HG03135 (cell line): Measurements from ENCODE around the gene HEXIM1.
"Not testable (repeated sequence)": the region's sequence is repeated elsewhere in the genome, so short reads cannot be mapped to it uniquely, and the experiment has no call there.

Experiments
- ATAC-seq: cut with Tn5 transposase; IDR thresholded peaks from one replicate; pipeline ENCODE4 v1.9.1; 2021; ENCODE audit warnings: mild to moderate bottlenecking, moderate library complexity; ENCODE audit not compliant: unreplicated experiment

The HEXIM1 gene

DNA sequence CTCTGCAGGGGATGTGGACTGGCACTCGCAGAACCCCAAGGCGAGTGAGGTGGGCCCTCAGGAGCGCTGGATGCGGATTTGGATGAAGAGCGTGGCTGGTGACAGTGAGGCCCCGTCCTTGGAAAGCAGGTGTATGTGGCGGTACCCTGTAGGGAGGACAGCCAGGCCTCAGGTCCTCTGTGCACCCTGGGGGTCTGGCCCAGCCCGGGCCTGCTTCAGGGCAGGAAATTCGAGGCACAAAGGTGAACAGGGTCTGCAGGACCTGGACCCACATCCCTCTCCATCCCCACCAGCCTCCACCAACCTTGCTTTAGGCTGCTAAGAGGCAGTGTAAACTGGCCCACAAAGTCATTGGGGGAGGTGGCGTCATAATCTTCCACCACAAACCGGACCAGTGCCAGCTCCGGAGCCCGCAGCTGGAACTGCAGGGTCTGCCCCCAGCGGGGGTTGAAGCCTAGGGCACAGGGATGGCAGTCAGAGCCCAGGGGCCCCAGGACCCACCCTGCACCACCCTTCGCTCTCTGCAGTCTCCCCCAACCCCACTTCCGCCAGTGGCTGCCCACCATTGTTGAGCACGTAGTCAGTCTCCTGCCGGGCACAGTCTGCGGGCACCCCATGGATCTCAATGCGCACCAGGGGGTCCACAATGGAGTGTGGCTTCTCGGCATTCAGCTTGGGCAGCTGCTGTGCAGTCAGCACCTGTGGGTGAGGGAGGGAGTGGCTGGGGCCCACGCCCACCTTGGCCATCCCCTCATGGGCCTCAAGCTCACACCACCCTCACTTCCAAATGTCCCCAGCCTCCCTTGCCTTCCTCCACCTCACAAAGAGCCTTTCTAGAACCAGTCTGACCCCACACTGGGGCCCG lies 35.5 kb upstream of the HEXIM1 start:
- ATAC-seq = no peak

DNA sequence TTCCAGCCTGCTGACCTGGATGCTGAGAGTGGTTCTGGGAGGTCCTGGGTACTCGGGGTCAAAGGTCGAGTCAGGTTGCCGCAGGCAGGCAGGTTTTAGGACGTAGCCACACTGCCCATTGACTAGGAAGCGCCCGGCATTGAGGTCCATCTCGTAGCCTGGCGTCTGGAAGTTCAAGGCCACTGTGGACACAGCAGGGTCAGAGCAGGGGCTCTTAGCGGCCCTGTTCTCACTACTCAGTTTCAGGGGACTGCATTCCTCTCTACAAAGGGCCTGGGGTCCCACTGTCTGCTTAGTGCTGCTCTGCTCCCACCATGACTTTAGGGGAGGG lies 34.9 kb upstream of the HEXIM1 start:
- ATAC-seq = no peak

- no peak for ATAC-seq
Measured at GRCh38 chr17:45114117-45114932, 34.0 kb upstream of the HEXIM1 start.

GRCh38 chr17:45115015-45115625 lies 33.2 kb upstream of the HEXIM1 start:
- ATAC-seq = no peak

DNA sequence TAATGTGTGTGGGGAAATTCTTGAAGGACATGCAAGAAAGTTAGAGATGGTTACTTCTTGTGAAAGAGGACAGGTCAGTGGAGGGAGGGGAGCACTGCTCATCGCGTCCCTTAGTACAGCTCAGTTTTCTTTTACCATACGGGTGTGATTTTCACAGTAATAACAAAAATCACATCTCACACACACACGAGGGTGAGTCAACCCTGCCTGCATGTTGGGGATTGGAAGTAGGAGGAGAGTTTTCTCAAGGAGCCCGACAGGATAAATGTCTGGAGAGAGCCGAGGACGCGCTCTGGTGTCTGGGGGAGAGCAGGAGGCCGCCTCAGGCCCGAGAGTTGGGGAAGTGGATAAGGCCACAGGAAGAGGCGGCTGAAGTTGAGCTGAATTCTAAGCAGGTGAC lies 32.4 kb upstream of the HEXIM1 start:
- ATAC-seq = no peak

GRCh38 chr17:45116434-45117016 lies 31.8 kb upstream of the HEXIM1 start:
- no peak for ATAC-seq

DNA sequence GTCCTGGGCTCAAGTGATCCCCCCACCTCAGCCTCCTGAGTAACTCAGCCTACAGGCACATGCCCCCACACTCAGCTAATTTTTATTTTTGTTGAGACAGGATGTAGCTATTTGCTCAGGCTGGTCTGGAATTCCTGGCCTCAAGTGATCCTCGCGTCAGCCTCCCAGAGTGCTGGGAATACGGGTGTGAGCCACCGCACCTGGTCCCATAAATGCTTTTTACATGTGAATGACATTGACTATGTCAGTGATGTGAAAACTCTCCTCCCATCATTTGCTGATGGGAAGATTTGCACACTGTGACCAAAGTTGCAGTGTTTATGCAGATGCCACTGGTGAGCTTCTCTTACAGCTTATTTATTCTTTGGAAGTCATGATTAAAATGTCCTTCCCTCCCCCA lies 30.9 kb upstream of the HEXIM1 start:
- no peak for ATAC-seq

GRCh38 chr17:45117848-45118646 lies 30.2 kb upstream of the HEXIM1 start:
- no peak for ATAC-seq

DNA sequence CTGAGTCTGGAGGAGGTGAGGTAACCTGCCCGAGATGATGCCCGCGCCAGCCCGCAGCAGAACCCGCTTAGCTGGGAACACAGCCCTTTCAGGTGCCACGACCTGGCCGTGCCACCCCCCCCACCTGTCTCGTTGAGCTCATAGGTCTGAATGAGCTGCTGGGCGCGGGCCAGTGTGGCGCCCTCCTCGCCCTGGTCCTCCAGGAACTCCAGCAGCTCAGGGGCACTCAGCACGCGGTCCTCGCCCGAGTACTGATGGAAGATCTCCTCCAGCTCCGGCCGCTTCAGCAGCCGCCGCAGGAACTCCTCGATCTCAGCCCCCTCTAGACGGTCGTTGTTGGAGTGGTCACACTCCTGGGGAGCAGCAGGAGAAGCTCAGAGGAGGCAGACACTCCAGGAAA lies 29.6 kb upstream of the HEXIM1 start:
- ATAC-seq = no peak

DNA sequence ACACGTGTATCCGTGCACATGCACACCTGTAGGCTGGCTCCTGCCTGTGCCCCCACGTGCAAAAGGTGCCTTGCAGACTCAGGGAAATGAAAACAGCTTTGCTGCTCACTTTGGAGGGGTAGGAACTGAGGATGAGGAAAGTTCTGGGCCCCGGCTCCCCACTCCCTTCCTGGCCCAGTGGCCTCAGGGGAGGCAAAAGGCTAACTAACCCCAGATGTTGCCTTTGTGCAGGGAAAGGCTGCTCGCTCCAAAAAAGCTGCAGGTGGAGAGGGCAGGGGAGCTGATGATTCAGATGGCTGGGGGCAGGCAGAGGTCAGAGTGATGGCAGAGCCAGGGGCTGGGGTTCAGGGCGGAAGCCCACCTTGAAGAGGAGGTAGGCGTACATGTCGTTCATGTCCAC lies 28.3 kb upstream of the HEXIM1 start:
- ATAC-seq = no peak

- no peak for ATAC-seq
Measured at GRCh38 chr17:45120558-45120957, 27.7 kb upstream of the HEXIM1 start.

DNA sequence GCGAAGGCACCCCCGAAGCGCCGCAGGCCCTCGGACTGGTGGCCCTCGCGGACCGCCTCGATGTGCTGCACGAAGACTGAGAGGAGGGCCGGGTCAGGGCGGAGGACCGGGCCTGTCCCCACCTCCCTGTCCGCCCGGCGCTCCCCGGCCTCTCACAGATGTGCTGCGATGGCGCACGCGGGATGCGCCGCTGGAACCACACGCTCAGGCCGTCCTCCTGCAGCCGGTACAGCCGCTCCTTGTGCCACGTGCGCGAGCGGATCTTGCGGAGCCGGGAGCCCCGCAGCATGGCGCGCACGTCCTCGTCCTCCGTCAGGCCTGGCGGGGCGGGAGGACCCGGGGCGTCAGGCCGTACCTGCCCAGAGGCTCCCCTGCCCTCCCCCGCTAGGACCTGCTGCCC lies 27.2 kb upstream of the HEXIM1 start:
- no peak for ATAC-seq

DNA sequence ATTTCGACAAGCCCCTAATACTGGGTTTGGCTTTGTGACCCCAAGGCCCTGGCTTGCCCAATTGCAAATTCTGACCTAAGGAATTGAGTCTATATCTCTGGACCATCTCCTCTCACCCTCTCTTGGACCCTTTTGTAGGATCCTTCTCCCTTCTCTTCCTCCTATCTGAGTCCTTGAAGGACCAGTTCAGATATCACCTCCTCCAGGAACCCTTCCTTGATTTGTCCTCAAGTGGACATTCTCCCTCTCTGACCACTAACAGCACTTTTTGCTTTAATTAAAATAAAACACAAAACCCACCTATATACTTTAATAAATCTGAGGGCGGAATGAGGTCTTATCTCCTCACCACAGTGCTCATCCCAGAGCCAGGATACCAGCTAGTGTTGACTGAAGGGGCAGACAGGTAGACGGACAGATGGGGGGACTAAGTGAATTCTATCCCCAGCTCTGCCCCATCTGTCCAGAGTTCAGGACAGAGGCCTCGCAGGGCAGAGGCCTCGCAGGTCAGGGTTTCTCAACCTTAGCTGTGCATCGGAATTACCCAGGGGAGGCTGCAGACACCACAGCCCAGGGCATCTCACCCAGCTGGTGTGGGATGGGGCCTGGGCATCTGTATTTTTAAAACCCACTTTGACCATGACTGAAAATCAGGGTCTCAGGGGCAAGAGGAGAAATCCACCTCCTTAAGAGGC lies 25.1 kb upstream of the HEXIM1 start:
- ATAC-seq = no peak

DNA sequence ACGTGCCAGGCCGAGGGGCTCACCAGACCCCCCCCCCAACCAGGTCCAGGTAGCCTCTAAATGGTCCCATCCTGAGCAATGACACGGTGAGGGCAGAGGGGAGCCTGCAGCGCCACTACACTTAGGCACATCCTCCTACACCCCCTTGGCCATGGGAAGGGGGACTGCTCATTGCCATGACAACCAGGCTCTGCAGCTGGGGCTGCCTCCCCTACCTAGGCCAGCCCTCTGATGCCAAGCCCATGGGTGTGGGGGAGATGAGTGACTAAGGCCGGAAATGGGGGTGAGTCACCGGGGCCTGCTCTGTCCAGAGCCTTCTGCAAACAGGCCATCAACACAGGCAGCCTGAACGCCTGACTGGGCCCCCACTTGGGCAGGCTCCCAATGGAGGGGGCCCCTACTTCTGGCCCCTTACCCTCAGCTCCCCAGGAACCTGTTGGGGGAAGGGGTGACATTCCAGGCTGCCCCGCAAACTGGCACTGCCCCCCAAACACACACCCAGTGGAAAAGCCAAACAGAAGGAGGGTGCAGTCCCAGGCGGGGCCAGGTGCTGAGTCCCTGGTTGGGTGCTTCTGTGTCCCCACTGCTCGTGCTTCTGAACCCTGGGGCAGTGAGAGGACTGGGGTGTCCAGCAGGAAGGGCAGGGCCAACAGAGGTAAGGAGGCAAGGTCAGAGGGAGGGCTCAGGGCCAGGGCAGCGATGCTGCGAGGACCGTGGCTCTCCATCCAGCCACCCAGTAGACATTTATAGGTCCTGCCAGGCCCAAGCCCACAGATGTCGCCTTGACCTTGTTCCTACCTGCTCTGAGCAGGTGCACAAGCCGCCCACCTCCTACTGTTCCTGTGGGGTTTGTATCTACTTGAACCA lies 24.1 kb upstream of the HEXIM1 start:
- ATAC-seq = no peak

DNA sequence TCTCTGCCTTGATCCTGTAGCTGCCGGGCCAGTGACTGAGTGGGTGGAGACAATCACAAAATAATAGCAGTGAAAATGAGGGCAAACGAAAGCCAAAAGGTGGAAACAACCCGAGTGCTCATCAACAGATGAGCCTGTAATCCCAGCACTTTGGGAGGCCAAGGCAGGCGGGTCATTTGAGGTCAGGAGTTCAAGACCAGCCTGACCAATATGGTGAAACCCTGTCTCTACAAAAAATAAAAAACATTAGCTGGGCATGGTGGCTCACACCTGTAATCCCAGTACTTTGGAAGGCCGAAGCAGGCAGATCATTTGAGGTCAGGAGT lies 23.5 kb upstream of the HEXIM1 start:
- not testable (repeated sequence) for ATAC-seq

DNA sequence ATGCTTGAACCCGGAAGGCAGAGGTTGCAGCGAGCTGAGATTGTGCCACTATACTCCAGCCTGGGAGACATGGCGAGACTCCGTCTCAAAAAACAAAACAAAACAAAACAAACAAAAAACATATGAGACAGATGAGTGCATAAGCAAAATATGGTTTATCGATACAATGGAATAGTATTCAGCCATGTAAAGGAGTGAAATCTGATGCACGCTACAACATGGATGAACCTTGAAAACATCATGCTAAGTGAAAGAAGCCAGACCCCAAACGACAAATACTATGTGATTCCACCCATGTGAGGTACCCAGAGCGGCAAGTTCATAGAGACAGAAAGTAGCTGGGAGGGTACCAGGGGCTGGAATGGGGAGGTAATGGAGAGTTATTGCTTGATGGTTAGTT lies 22.8 kb upstream of the HEXIM1 start:
- no peak for ATAC-seq

- no peak for ATAC-seq
Measured at GRCh38 chr17:45127207-45127547, 21.1 kb upstream of the HEXIM1 start.

DNA sequence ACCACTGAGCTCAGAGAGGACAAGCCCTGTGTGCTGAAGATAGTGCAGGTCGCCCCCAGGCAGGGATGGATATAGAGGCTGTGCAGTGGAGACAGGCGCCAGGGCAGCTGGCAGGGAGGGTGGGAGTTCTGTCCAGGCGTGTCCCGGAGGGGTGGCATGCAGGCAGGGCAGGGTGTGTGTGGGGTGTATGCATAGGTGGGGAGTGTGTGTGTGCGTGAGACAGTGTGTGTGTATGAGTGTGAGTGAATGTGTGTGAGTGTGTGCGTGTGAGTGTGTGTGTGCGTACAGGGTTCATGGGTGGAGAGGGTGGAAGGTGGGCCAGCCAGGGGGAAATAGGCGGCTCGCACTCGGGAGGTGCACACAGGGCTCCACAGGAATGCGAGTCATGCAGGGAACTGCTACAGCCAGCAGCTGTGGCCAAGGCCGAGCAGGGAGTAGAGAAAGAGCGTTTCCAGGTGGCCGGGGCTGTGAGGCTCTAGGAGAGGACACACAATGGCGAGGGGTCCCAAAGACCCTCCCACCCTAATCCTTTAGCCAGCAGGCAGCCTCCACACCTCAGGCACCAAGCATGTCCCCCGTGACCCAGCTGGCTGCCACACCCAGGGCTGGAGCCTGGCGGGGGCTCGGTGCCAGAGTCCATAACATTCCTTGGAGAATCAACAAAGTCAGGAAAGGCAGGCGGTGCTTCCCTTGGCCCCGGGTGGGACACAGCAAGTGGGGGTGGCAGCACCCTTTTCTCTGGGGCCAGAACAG lies 20.6 kb upstream of the HEXIM1 start:
- no peak for ATAC-seq

DNA sequence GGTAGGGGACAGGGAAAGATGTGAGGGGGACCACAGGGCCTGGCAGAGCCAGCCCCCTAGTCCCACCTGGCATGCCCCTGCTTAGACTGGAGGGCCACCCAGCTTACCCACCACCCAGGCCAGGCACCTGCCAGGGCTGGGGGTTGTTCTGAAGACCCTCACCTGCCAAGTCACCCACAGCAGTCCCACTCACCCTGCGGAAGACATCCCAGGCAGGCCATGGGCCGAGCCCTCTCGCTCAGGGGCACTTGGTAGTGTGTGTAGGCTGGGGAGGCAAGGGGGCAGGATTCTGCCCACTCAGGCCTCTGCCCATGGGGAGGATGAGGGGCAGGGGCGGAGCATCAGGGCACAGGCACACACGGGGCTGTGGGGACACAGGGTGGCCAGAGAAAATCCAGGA lies 19.9 kb upstream of the HEXIM1 start:
- ATAC-seq = no peak
